IMR-90 (cell line): ENCODE results near the gene KLF13.

ENCODE experiments used
- CEBPB ChIP-seq: IDR thresholded peaks from 2 replicates; pipeline ENCODE4 v1.6.1; 2012; ENCODE audit warnings: low read depth, low read length, improper control_type of control experiment
- MAZ ChIP-seq: IDR thresholded peaks from 2 replicates; pipeline ENCODE4 v1.6.1; 2012; ENCODE audit warnings: low read depth, mild to moderate bottlenecking, low read length, improper control_type of control experiment, moderate library complexity, borderline replicate concordance
- MXI1 ChIP-seq: IDR thresholded peaks from 2 replicates; pipeline ENCODE4 v1.6.1; 2012; ENCODE audit warnings: low read depth, mild to moderate bottlenecking, low read length, moderate library complexity, borderline replicate concordance
- POLR2A ChIP-seq: IDR thresholded peaks from 2 replicates; pipeline ENCODE4 v1.6.1; 2012; ENCODE audit warnings: mild to moderate bottlenecking, low read depth, low read length
- RAD21 ChIP-seq: IDR thresholded peaks from 2 replicates; pipeline ENCODE4 v1.6.1; 2012; ENCODE audit warnings: low read length, improper control_type of control experiment
- TF ChIP-seq, protein P1 (sequence below): conservative IDR thresholded peaks from 2 replicates; pipeline ENCODE4 v1.5.1; 2012; ENCODE audit warnings: mild to moderate bottlenecking, low read depth, low read length, improper control_type of control experiment

DNA sequence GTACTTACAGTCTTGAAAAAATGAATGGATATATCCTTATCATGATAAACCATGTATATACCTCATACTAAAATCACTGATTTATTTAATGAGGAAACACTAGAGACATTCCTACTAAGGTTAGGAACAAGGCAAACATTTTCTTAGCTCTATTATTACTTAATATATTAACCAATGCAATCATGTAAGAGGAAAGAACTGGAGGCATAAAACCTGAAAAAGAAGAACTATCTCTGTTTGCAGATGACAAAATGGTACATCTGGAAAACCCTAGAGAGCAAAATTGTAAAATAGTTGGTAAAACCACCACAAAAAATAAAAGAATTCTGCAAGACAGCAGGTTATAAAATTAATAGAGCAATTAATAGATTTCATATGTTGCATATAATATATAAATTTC is 81.2 kb downstream of the KLF13 start:
- TF ChIP-seq POLR2A (no peak), RAD21 (no peak), MXI1 (no peak), MAZ (no peak), CEBPB (no peak)
- TF ChIP-seq, protein P1, sequence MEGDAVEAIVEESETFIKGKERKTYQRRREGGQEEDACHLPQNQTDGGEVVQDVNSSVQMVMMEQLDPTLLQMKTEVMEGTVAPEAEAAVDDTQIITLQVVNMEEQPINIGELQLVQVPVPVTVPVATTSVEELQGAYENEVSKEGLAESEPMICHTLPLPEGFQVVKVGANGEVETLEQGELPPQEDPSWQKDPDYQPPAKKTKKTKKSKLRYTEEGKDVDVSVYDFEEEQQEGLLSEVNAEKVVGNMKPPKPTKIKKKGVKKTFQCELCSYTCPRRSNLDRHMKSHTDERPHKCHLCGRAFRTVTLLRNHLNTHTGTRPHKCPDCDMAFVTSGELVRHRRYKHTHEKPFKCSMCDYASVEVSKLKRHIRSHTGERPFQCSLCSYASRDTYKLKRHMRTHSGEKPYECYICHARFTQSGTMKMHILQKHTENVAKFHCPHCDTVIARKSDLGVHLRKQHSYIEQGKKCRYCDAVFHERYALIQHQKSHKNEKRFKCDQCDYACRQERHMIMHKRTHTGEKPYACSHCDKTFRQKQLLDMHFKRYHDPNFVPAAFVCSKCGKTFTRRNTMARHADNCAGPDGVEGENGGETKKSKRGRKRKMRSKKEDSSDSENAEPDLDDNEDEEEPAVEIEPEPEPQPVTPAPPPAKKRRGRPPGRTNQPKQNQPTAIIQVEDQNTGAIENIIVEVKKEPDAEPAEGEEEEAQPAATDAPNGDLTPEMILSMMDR = no peak
